Measurements from ENCODE around the gene FBXL20.
A peak's percentile ranks its signal among the peaks of the same experiment; 100 is the strongest.
"Not testable (repeated sequence)": the region's sequence is repeated elsewhere in the genome, so short reads cannot be mapped to it uniquely, and the experiment has no call there.

The FBXL20 gene, protein sequence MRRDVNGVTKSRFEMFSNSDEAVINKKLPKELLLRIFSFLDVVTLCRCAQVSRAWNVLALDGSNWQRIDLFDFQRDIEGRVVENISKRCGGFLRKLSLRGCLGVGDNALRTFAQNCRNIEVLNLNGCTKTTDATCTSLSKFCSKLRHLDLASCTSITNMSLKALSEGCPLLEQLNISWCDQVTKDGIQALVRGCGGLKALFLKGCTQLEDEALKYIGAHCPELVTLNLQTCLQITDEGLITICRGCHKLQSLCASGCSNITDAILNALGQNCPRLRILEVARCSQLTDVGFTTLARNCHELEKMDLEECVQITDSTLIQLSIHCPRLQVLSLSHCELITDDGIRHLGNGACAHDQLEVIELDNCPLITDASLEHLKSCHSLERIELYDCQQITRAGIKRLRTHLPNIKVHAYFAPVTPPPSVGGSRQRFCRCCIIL

DNA sequence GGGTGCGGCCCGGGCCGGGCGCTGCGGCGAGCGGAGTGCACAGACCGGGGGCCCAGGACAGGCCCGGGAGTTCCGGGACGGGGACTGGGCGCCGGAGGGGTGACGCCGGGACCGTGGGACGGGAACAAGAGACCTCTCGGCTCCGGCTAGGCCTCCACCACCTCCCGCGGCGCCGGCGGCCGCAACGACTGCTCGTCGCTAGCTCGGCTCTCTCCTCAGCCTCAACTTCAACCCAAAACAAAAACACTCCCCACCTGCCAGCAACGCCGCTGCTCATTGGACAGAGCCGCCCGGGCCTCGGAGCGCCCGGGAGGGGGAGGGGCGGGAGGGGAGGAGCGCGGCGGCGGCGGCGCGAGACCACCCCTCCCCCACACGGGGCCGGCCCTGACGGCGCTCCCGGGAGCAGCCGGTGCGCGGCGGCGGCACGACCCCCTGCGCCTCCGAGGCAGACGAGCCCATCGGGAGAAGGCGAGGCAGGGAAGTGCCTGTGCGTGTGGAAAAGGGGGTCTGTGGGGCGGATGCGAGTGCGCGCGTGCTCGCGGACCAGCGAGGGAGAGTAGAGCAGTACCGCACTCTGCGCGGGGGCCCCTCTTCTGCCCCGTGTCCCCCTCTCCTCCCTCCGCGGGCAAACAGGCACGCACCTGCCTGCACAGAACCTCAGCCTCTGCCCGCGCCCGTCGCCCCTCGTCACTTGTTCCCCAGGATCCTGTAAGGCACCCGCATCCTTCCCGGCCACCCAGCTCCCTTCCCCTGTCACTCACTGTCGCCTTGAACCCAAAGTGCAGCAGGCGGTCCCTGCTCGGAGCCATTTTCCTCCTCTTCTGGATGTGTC lies at the start of gene FBXL20:
Gene FBXL20 (minus strand): TSS at position 215 of the 832 bp plus-strand sequence. CDS start 224 bp downstream, outside the sequence.
- peak; percentile 84 to 93 (median 91) for DNase-seq

DNA sequence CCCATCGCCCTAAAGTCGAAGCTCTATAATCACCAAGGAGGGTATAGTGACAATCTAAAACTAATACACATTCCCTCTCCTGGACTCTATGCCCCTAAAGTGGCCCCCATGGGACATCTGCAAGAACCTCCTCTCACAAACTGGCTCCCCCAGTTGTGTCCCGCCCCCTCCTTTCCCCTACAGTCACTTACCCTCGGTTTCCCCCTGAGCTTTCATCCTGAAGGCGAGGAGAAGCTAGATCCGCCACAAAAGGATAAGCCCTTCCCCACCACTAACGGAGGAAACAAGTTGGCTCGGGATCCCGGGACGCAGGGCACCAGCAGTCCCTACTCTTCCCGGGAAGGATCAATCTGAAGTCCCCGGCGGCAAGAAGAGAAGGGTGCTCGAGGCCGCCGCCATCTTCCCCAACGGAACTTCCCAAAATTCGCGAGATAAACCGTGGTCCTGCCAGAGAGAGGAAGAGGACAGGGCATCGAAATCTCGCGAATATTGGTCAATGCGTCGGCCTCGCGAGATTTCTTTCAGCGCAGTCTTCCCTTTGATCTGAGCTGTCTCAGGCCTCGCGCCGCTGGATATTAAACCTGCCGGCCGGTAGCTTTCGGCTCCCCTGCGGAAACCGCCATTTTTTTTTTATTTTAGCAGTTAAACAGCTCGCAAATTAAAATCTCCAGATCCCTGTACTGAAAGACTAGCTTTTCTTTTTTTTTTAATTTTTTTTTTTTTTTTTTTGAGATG lies 49.6 kb upstream of the FBXL20 start, which contains the start of gene MED1:
Gene MED1 (minus strand): TSS at position 417 of the 735 bp plus-strand sequence. CDS start 201 bp downstream, at position 216.
- DNase-seq: peak; percentile 74 to 91 (median 88)

DNA sequence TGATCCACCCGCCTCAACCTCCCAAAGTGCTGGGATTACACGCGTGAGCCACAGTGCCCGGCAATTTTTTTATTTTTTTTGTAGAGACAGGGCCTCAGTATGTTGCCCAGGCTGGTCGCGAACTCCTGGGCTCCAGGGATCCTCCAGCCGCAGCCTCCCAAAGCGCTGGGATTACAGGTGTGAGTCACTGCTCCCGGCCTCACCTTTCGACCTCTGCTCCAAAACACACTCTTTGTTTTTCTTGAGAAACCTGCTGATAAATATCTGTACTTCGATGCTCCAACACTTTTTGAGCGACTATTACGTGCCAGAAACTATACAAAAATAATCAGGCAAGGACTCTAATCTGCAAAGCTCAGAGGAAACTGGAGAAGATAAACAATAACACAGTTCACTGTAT lies 48.6 kb upstream of the FBXL20 start:
- no peak for DNase-seq

DNA sequence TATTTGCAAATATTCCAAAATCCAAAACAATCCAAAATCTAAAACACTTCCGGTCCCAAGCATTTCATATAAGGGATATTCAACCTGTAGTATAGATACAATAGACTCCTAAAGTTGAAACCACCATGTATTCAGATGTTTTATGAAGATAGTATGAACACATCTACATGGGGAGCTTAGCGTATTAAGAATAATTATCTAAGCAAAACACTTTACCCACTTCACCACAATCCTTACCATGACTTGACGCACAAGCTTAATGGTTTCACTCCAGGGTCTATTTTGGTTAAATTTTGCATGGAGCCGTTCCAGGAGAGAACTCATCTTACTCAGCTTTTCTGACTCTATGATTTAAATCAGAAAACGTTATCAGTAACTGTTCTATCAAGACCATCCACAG lies 46.1 kb upstream of the FBXL20 start:
- no peak for DNase-seq

DNA sequence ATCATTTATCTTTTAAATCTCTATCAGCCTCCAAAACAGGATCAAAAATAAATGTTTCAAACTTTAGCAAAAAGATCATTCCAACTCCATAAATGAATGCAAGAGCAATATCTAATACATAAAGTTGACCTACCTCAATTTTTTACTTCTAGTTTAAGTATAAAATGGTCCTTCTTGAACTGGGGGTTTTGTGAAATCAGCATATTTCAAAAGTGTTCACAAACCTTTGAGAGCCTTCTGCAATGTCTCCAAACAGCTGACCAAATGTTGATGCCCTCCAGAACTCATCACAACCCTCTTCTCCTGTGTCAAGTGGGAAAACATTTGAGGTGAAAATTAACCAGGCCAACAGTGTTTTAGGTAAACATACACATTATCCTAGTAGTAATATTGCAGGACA lies 41.9 kb upstream of the FBXL20 start:
- no peak for DNase-seq

DNA sequence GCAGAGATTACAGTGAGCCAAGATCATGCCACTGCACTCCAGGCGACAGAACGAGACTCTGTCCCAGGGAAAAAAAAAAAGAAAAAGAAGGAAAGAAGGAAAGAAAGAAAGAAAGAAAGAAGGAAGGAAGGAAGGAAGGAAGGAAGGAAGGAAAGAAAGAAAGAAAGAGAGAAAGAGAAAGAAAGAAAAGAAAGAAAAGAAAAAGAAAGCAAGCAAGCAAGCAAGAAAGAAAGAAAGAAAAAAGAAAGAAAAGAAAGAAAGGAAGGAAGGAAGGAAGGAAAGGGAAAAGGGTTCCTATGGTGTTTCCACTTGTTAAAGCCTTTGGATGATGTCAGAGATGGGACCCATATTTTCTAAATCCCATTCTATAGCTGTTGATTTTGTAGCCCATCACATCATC lies 38.4 kb upstream of the FBXL20 start:
- not testable (repeated sequence) for DNase-seq

DNA sequence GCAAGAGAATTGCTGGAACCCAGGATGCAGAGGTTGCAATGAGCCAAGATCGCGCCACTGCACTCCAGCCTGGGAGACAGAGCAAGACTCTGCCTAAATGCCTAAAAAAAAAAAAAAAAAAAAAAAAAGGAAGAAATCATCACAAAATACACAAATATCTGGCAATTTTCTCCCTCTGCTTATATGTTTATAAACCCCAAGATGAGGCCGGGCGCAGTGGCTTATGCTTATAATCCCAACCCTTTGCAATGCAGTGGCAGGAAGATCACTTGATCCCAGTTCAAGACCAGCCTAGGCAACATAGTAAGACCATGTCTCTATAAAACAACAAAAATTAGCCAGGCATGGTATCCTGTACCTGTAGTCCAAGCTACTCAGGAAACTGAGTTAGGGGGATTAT lies 28.2 kb upstream of the FBXL20 start:
- DNase-seq: no peak

DNA sequence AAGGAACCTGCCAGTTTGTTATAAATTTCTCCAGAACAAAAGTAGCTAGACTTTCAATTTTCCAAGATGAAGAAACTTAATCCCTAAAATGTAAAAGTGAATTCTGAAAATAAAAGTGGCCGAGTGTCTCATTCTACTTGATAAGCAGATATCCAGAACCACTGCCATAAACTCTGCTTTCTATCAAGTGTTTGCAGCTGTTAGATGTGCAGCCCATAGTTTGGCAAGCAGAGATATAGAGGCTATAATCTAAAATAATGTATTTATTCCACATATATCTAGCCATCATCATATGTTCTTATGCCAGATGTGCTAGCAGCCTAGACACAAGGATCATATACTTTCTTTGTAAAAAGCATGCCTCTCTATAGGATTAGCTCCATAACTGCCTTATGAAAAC lies 14.7 kb upstream of the FBXL20 start:
- no peak for DNase-seq

DNA sequence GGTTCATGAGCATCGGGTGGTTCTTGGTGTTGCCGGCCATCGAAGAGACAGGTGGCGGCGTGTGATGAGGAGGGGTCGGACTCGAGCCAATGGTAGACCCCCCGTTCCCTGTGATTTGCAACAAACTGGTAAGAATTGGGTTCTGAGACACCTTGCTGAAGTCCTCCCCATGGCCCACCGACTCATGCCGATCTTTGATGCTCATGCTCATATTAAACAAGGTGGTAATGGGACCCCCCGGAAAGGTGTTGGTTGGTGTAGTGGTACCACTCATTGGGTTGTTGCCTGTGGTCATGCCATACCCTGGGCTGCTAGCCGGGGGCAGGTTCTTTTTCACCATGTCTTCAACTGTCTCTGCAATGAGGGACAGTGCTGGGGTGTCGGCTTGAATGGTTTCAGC lies 8.9 kb upstream of the FBXL20 start:
- DNase-seq: no peak

DNA sequence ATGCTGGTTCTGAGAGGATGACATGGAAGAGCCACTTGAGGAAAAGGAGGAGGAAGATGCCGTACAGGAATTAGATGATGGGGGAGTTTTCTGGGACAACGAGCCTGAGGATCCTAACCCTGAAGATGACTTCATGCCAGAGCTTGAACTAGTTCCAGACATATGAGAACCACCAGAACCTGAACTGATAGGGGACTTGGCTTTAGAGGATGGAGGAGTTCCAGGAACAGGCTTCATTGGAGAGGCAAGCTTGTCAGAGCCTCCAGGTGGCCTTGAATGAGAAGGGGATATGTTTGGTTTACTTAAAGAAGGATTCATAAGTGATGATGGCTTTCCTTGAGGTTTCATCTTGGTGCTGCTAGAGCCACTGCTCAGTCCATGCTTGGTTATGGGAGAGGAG lies 6.9 kb upstream of the FBXL20 start:
- DNase-seq: no peak

DNA sequence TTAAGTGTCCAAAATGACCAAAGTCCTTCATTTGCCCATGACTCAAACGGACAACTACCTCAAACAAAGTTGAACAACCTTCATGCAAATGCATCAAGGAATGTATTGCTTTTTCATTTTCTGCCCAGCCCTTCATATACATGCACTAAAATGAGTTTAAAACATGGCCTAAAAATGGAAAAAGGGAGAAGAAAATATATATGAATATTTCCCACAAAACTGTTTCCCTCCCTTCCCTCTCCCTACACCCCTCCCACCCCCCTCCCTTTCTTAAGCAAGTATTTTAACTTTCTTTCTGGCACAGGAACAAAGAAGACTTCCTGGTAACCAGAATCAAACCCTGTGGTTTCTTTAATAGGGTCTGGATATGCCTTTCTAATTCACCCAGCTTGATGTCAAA lies 5.5 kb upstream of the FBXL20 start:
- no peak for DNase-seq

DNA sequence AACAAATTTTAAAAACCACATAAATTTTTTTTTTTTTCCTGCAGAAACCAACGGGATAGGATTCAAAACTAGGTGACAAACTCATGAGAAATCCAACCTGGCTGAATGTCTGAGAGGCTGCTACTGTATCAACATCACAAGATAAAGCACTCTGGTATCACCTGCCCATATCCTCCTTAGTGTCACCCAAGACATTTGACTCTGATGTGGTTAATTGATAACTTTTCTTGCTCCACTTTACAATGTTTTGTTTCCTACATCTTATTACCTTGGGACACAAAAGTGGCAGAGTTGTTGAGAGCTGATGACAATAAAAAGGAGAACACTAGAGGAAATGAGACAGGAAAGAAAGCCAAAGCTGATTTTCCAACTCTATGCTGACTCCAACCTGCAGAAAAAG lies 4.0 kb upstream of the FBXL20 start:
- no peak for DNase-seq

DNA sequence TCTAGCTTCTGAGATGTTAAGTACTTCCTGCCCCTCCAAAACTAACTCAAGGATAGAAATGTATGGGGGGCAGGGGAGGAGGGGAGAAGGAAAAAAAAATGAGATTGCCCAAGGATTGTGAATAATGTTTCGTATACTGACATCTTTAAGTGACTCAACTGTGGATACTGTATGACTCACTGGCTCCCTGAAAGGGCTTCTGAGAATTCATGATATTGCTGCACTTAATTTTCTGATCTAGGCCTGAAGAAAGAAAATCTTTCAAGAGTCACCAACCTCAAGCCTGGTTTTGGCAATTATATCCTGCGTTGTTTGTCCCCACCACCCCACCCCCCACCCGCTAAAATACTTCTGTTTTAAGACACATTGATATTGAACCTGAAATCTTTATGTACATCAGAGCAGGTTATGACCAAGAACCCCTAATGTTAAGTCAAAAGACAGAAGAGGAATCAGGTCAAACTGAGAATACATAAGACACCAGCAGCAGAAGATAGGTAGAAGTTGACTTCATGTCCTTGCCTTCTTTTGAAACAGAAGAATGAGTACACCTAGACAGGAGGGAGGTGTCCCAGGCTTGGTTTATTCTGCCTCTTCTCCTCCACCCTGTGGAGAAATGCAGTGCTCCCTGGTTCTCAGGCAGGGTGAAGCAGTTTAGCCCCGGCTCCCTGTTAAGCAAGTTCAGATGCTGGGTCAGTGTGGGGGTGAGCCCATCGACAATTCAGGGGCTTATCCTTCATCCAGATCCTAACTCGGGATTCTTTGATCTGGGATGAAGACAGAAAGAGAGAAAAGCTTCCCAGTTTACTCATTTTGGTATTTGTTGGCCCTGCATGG lies 3.3 kb upstream of the FBXL20 start:
- DNase-seq: no peak

DNA sequence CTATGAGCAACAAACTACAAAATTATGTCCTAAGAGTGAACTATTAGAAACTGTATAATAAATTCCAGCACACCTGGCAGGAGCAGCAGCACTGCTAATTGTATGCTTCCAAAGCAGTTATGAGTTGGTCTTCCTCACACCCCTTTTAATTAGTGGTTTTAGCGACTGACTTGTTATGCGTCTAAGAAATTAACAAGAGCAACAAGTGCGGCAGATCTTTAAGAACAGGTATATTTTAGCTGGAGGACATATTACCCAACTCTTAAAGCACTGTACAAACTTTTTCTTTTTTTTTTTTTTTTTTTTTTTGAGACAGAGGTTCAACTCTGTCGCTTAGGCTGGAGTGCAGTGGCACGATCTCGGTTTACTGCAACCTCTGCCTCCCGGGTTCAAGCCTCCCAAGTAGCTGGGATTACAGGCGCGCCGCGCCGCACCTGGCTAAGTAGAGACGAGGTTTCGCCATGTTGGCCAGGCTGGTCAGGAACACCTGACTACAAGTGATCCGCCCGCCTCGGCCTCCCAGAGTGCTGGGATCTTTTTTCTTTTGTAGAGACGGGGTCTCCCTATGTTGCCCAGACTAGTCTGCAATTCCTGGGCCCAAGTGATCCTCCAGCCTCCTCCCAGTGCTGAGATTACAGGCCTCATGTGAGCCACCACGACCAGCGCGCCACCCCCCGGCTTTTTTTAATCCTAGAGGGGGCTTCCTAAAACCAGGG lies 1.6 kb upstream of the FBXL20 start:
- no peak for DNase-seq

DNA sequence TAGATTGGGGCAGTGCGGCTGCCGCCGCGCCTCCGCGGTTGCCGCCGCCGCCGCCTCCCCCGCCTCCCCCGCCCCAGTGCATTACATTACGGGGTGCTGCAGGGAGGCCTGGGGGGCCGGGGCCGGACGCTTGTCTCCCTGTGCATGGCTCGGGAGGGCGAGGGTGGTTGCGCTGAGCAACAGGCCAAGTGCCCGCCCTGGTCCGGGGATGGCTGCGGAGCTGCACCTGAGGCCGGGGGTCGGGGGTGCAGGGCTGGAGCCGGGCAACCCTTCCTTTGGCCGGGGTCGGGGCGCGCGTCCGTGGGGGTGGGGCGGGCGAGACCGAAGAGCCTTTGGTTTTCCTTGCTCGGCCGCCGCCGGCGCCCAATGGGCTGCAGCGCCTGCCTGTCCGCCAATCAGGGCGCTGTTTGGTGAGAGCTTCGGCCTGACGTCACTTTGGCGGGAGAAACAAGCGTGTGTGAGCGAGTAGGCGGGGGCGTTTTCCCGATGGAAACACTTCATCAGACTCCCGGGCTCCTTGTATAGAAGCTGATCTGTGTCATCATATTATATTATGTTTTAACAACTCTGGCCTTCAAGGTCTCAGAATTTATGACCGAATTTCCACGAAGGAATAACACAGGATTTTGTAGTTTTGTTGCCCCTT lies 941 bp upstream of the FBXL20 start:
- peak; percentile 42 to 84 (median 74) for DNase-seq

DNA sequence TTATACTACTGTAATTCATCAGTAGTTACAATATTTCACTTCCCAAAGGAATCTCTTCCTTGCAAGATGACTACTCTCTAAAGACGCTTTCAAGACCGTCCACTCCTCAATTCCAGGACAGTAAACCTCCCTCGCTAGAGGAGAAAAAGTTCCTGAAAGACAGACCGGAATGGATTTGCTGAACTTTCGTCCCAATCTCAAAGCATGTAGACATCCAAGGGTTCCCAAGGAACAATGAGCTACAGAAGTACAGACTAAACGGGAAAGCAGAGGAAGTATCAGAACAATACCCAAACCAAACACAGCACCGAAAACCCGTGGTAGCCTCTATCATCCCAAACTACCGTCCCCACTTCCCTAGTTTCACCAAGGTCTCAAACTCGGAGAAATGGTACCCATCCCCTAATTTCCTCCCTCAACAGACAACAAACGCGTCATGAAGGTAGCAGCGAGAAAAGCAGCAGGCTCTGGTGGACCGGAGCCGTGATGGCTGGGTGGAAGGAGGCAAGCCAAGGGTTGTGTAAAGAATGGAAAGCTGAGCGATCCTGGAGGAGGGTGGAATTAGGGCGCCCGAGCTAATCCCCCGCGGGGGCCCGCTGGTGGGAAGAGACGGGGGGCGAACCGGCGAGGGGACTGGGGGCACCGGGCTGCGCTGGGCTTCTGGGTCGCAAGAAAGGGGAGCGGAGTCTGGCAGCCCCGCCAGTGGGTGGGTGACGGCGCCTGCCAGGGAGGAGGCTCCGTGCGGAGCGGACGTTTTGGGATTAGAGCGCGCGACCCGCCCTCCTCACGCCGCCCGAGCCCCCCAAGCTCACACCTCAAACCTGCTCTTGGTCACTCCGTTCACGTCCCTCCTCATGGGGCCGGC lies 647 bp downstream of the FBXL20 start:
- peak in 4 of 6 experiments; percentile 17 to 60 (median 31) for DNase-seq

DNA sequence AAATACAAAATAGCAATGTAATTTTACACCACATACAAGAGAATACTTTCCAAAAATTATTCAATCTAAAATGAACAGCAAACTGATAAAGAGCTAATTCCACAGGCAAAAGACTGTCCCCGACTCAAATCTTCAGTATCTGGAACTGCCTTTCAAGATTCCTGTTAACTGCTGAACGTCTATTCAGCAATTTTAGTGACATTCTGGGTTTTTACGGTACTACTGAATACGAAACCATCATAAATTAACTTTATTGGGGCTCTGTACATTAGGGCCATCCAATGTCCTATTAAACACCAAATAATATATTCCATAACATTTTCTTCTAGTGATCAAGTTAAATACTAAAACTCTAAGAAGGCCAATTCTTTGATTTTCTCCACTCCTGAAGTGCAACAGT lies 1.6 kb downstream of the FBXL20 start:
- DNase-seq: no peak

DNA sequence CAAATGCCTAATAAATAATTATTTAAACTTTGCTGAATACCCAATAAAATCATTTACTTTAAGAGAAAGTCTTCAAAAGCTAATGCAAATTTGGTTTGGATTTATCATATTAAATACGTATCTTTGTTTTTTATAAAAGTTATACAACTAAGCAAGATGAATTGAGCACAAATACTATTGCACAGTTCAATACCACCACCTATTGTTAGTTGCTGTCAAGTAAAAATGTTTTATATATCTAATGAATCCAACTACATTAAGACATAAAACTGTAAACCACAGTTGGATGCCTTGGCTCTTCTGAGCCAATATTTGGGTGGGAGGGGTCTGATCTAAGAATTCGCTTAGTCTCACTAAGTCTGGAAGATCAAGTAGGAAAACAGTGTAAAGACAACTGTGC lies 7.7 kb downstream of the FBXL20 start:
- no peak for DNase-seq

DNA sequence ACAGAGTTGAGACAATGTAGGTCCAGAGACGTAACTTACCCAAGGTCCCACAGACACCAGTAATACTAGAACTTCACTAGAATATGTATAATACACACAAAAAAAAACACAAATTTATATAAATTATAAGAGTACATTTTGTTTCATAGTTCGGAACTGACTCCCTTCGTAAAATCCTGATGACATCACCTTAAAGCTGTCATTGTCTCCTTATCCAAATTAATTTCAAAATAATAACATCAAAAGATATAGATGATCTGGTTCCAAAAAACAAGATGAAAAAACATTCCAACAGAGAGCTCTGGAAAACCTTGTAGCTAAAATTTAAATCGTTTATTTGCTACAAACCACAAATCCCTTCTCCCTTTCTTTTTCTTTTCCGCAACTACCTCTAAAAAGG lies 10.0 kb downstream of the FBXL20 start:
- no peak for DNase-seq

DNA sequence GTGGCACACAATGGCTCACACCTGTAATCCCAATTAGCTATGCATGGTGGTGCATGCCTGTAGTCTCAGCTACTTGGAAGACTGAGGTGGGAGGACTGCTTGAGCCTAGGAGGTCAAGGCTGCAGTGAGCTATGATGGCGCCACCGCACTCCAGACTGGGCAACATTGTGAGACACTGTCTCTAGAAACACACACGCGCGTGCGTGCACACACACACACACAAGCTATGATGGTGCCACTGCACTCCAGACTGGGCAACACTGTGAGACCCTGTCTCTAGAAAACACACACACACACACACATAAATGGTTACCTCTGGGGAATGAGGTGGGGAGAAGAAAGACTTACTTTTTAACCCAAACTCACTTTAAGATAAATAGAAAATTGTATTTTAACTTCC lies 16.4 kb downstream of the FBXL20 start:
- no peak for DNase-seq
